ENCODE data around the gene SH3PXD2A. TPM values are rescaled to one million over a fixed set of nuclear protein-coding genes. Genes with fewer than 3 reads are reported as not detected.

The SH3PXD2A gene
- total and polyA plus RNA-seq, 10 of the 15 experiments (the other 5 are each of a cell fraction or from before 2014, with no cell fraction given), result 0.63 to 14.0 (median 4.4) TPM

- no peak for TF ChIP-seq CEBPB (IDR thresholded peaks at IDR 0.05; ENCODE audit: borderline replicate concordance in 1 of 2, low read depth in 2 of 2, low read length in 2 of 2)
- no peak for TF ChIP-seq SUPT20H (IDR thresholded peaks at IDR 0.05; ENCODE audit: borderline replicate concordance, control insufficient read depth, low read depth, low read length)
- no peak for TF ChIP-seq NR2C2 (IDR thresholded peaks at IDR 0.05; ENCODE audit: borderline replicate concordance, control insufficient read depth, insufficient read length, low read depth)
- TF ChIP-seq FOXM1 (IDR thresholded peaks at IDR 0.05; ENCODE audit: low read depth, low read length), result no peak
- no peak for TF ChIP-seq HDGF (IDR thresholded peaks at IDR 0.05)
- no peak for TF ChIP-seq LARP7 (IDR thresholded peaks at IDR 0.05)
Measured at GRCh38 chr10:103620891-103621782, 234.2 kb downstream of the SH3PXD2A start (continued).

- 79% methylated on average over 7 of the region's 7 CpGs for WGBS (ENCODE audit: insufficient coverage, insufficient replicate concordance, low lambda C conversion rate, missing lambda C conversion rate)
- intact Hi-C loops (cut with micrococcal nuclease; ENCODE audit: unreplicated experiment), result no loop called here
Measured at GRCh38 chr10:103620352-103620740, 235.0 kb downstream of the SH3PXD2A start.

More at GRCh38 chr10:103620352-103620740, 235.0 kb downstream of the SH3PXD2A start:
- in situ Hi-C loops (cut with MboI), result no loop called here
- Histone ChIP-seq H3K4me3 (no peak overlapping the region), H3K36me3 (ENCODE audit: control insufficient read depth in 2 of 2, insufficient read depth in 2 of 2, low read length in 1 of 2) (peaks cover 22 to 37% of the 10 kb centered on the region in 2 experiments), H2AFZ (ENCODE audit: control insufficient read depth, low read depth, low read length) (no peak overlapping the region), H3K79me2 (ENCODE audit: control insufficient read depth, insufficient read depth, low read length) (no peaks in the 10 kb centered on the region), H3K27me3 (replicated peaks in 1 of 2; ENCODE audit: control insufficient read depth in 2 of 2, insufficient read depth in 2 of 2, low read length in 1 of 2) (no peaks in the 10 kb centered on the region), H3K9me3 (replicated peaks; ENCODE audit: control insufficient read depth, insufficient read depth, low read length) (no peaks in the 10 kb centered on the region), H3K4me1 (ENCODE audit: control insufficient read depth, insufficient read depth, low read length) (no peaks in the 10 kb centered on the region), H4K20me1 (ENCODE audit: control insufficient read depth, insufficient read depth) (no peaks in the 10 kb centered on the region), H3K4me2 (ENCODE audit: control insufficient read depth, insufficient read depth) (no peak overlapping the region), H3K9ac (ENCODE audit: control insufficient read depth, insufficient read depth, low read length) (no peak overlapping the region), H3K27ac (ENCODE audit: control insufficient read depth, insufficient read depth) (no peak overlapping the region)
- DNase-seq (ENCODE audit: low read depth, low spot score) (no peak), ATAC-seq (no peak), FAIRE-seq (no peak)
- no TSS peak for BruUV-seq (replicated peaks)
- ChIA-PET SMC1A (ENCODE audit: uncharacterized antibody, unreplicated experiment) (no interaction called here), POLR2A (interaction anchor here (0.5 kb wide), 1 partner anchor 158 kb away, joined by 8 read pairs; no protein-coding TSS in a partner anchor), RAD21 (ENCODE audit: unreplicated experiment) (no interaction called here), CTCF (interaction anchor here (1.6 kb wide), 1 partner anchor 66 kb away, joined by 3 read pairs; no protein-coding TSS in a partner anchor)
- no peak for TF ChIP-seq MYC (IDR thresholded peaks at IDR 0.05; ENCODE audit: insufficient read depth, insufficient read length, insufficient replicate concordance, low read length, severe bottlenecking)
- TF ChIP-seq ZNF207 (IDR thresholded peaks at IDR 0.05; ENCODE audit: borderline replicate concordance), result no peak
- TF ChIP-seq PRDM15 (CRISPR knock-in tag; IDR thresholded peaks at IDR 0.05), result no peak
- TF ChIP-seq MEF2B (IDR thresholded peaks at IDR 0.05; ENCODE audit: partially characterized antibody, poor library complexity, severe bottlenecking), result no peak
- TF ChIP-seq CEBPB (IDR thresholded peaks at IDR 0.05; ENCODE audit: borderline replicate concordance in 1 of 2, low read depth in 2 of 2, low read length in 2 of 2), result no peak
- no peak for TF ChIP-seq POU2F2 (IDR thresholded peaks at IDR 0.05; ENCODE audit: borderline replicate concordance, low read depth, low read length)
- no peak for TF ChIP-seq RBBP5 (conservative IDR thresholded peaks at IDR 0.05)
- no peak for TF ChIP-seq SUPT20H (IDR thresholded peaks at IDR 0.05; ENCODE audit: borderline replicate concordance, control insufficient read depth, low read depth, low read length)

All from GM12878 (cell line).